Fibroblast of lung (primary cell): Measurements from ENCODE around the gene APOM.

Source experiments
- CTCF ChIP-seq, 2 donors: IDR thresholded peaks in 1 of 2; conservative IDR thresholded peaks in 1 of 2; 1 replicate in 1 of 2; 2 replicates in 1 of 2; pipeline ENCODE4 v1.5.1; 2011 to 2012; ENCODE audit warnings: low read length in 2 of 2, control low read depth in 1 of 2, inconsistent platforms in 1 of 2, low read depth in 1 of 2, mild to moderate bottlenecking in 1 of 2
- EZH2 ChIP-seq: IDR thresholded peaks from 2 replicates; pipeline ENCODE4 v1.5.1; 2012; ENCODE audit warnings: low read length, control low read depth, mild to moderate bottlenecking; ENCODE audit errors: missing control alignments

- no peak for TF ChIP-seq CTCF (conservative IDR thresholded peaks at IDR 0.05 in 1 of 2, IDR thresholded peaks at IDR 0.05 in 1 of 2; ENCODE audit: low read depth in 1 of 2, low read length in 2 of 2)
- TF ChIP-seq EZH2 = no peak
Observed at GRCh38 chr6:31639043-31639442, 16.7 kb upstream of the APOM start.
